Measurements from ENCODE around the gene EFHC1.

EFHC1 gene

DNA sequence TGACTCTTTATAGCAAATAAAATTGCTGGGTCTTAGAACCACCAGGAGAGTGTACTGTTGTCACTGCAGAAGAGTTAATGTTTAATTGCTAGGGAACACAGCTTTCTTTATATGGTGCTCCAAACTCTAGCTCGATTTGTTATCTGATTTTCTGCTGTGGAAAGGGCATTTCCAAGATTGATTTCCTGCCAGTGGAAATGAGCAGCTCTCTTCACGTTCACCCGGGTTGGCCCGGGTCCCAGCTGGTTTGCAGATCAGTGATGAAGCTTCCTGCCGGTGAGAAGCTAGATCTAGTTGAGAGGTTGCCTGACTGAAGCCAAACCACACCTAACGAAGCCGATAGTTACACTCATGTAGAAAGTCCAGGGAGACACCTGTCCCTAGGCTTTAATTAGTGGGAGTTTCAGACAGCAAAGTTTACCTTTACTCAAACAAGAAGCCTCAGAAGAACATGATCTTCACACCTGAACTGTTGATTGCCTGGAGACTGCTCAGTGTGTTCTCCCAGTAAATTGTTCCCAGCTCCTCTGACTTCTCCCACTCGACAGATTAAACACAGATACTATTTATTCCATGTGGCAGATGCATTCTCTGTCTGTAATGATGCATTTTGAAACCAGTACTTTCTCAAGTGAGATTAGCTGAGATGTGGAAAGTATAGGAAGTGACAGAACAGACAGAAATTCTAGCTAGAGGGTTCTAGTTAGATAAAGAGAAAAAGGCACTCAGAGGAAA is 30.3 kb upstream of the EFHC1 start:
- ATAC-seq (ENCODE audit: low read depth), result peak; percentile 59
- TF ChIP-seq, protein P1, sequence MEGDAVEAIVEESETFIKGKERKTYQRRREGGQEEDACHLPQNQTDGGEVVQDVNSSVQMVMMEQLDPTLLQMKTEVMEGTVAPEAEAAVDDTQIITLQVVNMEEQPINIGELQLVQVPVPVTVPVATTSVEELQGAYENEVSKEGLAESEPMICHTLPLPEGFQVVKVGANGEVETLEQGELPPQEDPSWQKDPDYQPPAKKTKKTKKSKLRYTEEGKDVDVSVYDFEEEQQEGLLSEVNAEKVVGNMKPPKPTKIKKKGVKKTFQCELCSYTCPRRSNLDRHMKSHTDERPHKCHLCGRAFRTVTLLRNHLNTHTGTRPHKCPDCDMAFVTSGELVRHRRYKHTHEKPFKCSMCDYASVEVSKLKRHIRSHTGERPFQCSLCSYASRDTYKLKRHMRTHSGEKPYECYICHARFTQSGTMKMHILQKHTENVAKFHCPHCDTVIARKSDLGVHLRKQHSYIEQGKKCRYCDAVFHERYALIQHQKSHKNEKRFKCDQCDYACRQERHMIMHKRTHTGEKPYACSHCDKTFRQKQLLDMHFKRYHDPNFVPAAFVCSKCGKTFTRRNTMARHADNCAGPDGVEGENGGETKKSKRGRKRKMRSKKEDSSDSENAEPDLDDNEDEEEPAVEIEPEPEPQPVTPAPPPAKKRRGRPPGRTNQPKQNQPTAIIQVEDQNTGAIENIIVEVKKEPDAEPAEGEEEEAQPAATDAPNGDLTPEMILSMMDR (IDR thresholded peaks at IDR 0.05; ENCODE audit: poor library complexity, severe bottlenecking), result no peak
- Histone ChIP-seq H3K27me3 (ENCODE audit: insufficient read depth, poor library complexity, severe bottlenecking) (no peaks in the 10 kb centered on the region), H3K27ac (ENCODE audit: poor library complexity, severe bottlenecking) (peak overlapping the region; percentile 73), H3K9me3 (ENCODE audit: severe bottlenecking) (no peaks in the 10 kb centered on the region), H3K36me3 (ENCODE audit: low read depth) (no peaks in the 10 kb centered on the region), H3K4me3 (ENCODE audit: severe bottlenecking) (no peak overlapping the region), H3K4me1 (ENCODE audit: insufficient read depth, poor library complexity, severe bottlenecking) (peaks cover 29% of the 10 kb centered on the region)
- DNase-seq (ENCODE audit: low spot score), result no peak

DNA sequence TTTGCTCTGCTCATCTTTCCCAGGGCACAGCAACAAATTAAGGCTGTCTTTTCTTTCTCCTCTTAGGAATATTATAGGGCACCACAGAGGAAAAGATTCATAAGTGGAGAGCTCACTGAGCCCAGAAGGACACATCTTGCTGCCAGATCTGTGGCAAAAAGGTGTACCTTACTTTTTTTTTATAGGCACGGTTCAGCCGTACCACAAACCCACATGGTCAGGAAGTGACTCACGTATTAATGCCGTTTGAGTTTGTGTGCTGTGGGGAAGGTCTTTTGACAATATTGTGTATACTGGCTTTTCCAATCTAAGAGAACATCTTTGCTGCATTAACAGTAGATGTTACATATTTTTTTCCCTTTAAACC is 29.8 kb upstream of the EFHC1 start:
- Histone ChIP-seq H3K4me1 (ENCODE audit: insufficient read depth, poor library complexity, severe bottlenecking) (peaks cover 29% of the 10 kb centered on the region), H3K36me3 (ENCODE audit: low read depth) (no peaks in the 10 kb centered on the region), H3K9me3 (ENCODE audit: severe bottlenecking) (no peaks in the 10 kb centered on the region), H3K4me3 (ENCODE audit: severe bottlenecking) (no peak overlapping the region), H3K27ac (ENCODE audit: poor library complexity, severe bottlenecking) (peak overlapping the region; percentile 73), H3K27me3 (ENCODE audit: insufficient read depth, poor library complexity, severe bottlenecking) (no peaks in the 10 kb centered on the region)
- TF ChIP-seq, protein P1 (IDR thresholded peaks at IDR 0.05; ENCODE audit: poor library complexity, severe bottlenecking), result no peak
- ATAC-seq (ENCODE audit: low read depth) (peak; percentile 87), DNase-seq (ENCODE audit: low spot score) (no peak)

DNA sequence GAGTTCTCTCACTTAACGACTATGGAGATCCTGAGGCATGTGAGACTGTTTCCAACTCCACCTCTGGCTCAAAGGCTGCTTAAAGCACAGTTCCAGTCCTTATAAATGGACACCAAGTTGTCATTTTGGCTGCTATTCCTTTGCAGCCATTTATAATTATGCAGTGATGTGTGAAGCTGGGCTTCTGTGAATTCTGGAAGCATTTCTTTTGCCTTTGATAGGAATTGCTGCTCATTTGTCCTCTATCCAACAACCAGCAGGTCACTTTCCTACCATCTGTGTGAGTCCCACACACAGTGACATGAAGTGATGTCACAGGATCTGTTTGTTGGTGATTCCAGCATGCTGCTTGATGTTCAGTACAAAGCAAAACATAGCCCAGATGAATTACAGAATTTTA is 28.5 kb upstream of the EFHC1 start:
- Histone ChIP-seq H3K9me3 (ENCODE audit: severe bottlenecking) (no peaks in the 10 kb centered on the region), H3K36me3 (ENCODE audit: low read depth) (no peaks in the 10 kb centered on the region), H3K4me1 (ENCODE audit: insufficient read depth, poor library complexity, severe bottlenecking) (peaks cover 29% of the 10 kb centered on the region), H3K27ac (ENCODE audit: poor library complexity, severe bottlenecking) (no peak overlapping the region), H3K27me3 (ENCODE audit: insufficient read depth, poor library complexity, severe bottlenecking) (no peaks in the 10 kb centered on the region), H3K4me3 (ENCODE audit: severe bottlenecking) (no peak overlapping the region)
- ATAC-seq (ENCODE audit: low read depth) (no peak), DNase-seq (ENCODE audit: low spot score) (no peak)
- TF ChIP-seq, protein P1 (IDR thresholded peaks at IDR 0.05; ENCODE audit: poor library complexity, severe bottlenecking), result no peak

DNA sequence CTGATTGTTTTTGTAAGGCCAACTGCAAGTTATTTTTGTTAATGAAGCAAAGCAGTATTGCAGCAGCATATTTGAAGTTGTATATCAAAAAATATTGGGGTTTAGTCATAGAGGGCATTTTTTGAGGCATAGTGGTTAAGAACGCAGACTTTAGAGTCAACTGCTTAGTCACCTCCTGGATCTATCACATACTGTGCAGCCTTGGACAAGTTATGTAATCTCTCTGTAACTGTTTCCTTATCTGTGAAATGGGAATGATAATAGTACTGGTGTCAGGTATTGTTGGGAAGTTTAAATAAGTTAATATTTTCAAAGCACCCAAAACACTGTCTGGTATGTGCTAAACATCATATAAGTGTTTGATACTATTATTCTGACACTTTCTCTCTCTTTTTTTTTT is 27.2 kb upstream of the EFHC1 start:
- ATAC-seq (ENCODE audit: low read depth) (no peak), DNase-seq (ENCODE audit: low spot score) (no peak)
- Histone ChIP-seq H3K27me3 (ENCODE audit: insufficient read depth, poor library complexity, severe bottlenecking) (no peaks in the 10 kb centered on the region), H3K36me3 (ENCODE audit: low read depth) (no peaks in the 10 kb centered on the region), H3K4me1 (ENCODE audit: insufficient read depth, poor library complexity, severe bottlenecking) (peaks cover 29% of the 10 kb centered on the region), H3K9me3 (ENCODE audit: severe bottlenecking) (no peaks in the 10 kb centered on the region), H3K4me3 (ENCODE audit: severe bottlenecking) (no peak overlapping the region), H3K27ac (ENCODE audit: poor library complexity, severe bottlenecking) (no peak overlapping the region)
- TF ChIP-seq, protein P1 (IDR thresholded peaks at IDR 0.05; ENCODE audit: poor library complexity, severe bottlenecking), result no peak

DNA sequence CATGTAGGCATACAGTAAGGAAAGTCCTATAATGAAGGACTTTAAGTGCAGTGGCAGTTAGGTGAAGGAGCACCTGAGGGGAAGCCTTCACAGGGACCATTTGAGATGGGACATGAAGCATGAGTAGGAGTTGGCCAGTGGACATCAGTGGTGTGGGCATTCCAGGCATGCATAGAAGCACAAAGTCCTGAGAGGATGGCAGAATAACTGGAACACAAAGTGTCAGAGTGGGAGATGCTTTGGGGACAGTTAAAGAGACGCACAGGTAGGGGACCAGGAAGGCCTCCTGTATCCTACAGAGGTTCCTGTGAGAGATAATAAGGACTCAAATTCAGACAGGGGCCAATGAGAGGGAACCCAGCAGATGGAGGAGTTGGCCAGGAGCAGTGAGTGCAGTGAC is 26.4 kb upstream of the EFHC1 start:
- Histone ChIP-seq H3K4me1 (ENCODE audit: insufficient read depth, poor library complexity, severe bottlenecking) (peaks cover 29% of the 10 kb centered on the region), H3K36me3 (ENCODE audit: low read depth) (no peaks in the 10 kb centered on the region), H3K27me3 (ENCODE audit: insufficient read depth, poor library complexity, severe bottlenecking) (no peaks in the 10 kb centered on the region), H3K9me3 (ENCODE audit: severe bottlenecking) (no peaks in the 10 kb centered on the region), H3K4me3 (ENCODE audit: severe bottlenecking) (no peak overlapping the region), H3K27ac (ENCODE audit: poor library complexity, severe bottlenecking) (no peak overlapping the region)
- TF ChIP-seq, protein P1 (IDR thresholded peaks at IDR 0.05; ENCODE audit: poor library complexity, severe bottlenecking), result no peak
- DNase-seq (ENCODE audit: low spot score) (no peak), ATAC-seq (ENCODE audit: low read depth) (no peak)

Measured in RWPE2 (cell line).